HuH-7 (cell line): ENCODE results near the gene FYB2.

ENCODE experiments used
- DNase-seq: peaks from one replicate; pipeline ENCODE4 v3.0.0; 2011; ENCODE audit warnings: low spot score

Gene FYB2

DNA sequence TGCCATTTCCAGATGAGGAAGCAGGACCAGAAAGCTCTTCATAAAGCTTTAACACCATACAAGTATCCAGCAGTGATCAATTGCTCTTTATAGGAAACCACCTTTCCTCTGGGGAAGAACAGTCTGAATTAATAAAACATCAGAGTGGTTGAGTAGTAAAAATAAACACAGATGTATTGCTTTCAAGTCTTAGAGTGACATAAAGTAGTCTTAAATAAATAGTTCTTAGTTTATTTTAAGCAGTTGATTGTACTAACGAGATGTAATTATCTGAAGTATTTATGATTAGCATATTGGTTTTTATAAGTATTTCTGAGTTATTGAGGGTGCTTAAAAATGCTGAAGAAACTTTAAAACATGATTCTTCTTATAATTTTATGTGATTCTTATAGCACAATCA is 107.1 kb downstream of the FYB2 start:
- DNase-seq, result no peak

DNA sequence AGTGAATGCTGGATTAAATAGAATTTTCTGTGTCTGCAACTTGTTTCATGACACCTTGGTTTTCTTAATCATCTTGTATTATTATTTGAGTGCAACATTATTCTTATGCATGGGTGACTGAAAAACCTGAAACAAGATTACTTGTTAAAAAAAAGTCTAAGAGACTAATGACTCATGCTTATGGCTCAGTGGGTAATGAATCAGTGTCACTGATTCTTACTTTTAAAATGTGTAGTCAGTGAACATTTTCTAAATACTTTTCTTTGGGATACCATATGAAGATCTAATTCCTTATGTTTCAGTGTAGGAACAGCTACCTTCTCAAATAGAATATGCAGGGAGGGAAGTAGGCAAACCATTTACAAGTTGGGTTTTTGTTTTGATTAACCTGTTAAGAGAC is 108.6 kb downstream of the FYB2 start:
- DNase-seq, result no peak

DNA sequence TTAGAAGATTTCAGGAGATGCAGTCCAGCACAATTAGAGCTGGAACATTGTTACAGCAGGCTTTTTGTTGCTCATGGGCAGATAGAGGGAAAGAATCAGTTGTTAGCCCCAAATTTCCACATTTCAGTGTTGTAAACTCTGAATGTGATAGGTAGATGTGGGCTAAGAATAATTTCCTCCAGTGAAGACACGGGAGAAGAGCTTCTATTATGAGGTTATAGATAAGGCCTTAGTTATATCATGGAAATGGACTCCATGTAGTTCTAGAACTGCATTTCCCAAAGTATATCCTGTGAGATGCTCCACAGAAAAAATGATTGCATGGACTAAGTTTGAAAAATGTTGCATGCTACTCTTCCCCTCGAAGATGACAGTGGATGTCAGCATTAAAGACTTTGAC is 109.2 kb downstream of the FYB2 start:
- no peak for DNase-seq

DNA sequence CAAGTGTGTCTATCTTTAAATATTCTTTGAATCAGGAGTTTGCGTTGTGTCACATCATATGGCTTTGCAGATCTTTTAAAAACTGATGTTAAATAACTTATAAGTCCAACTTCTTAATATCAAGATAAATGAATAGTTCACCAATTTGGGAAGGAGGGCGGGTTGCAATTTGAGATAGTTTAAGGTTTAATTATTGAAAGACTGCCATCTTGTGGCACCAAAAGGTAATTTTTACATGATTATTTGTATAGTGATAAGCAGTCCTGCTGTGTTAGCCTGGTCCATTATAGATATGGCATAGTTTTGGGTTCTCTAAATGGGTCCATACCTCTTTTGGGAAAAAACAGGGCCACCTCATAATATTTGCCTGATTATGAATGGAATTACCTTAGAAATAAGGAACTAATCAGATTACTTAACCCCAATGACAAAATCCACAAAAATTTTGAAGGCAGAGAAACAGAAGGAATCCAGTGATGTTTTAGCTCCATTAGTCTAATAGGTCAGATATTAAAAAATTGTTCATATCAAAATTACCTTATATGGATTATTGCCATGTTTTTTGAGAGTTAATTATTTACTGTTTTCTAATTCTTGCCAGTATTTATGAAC is 109.8 kb downstream of the FYB2 start:
- DNase-seq, result peak; percentile 40

DNA sequence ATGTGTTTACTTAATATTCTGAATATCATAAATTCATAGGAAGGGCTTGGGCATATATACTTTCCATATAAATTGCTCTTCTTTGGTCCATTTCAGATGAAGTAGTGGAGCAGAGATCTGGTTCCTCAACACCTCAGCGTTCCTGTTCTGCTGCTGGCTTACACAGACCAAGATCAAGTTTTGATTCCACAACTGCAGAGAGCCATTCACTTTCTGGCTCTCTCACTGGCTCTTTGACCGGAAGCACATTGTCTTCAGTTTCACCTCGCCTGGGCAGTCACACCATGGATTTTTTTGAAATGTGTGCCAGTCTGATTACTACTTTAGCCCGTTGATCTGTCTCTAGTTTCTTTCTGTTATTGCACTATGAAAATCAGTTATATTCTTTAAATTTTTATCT is 111.8 kb downstream of the FYB2 start:
- no peak for DNase-seq

DNA sequence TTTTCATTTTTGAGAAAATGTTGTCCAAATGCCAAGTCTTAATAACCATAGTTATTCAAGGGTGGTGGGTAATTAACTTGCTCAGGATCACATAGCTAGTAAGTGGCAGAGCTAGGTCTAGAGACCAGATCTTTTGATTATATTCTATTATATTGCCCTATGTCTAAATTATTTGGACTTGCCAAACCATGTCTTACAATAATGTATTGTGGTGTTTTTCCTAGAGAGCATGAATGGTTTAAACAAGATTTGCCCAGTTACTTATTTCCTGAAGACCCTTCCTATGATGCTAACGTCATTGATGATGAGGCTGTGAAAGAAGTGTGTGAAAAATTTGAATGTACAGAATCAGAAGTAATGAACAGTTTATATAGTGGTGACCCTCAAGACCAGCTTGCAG is 115.5 kb downstream of the FYB2 start:
- no peak for DNase-seq

DNA sequence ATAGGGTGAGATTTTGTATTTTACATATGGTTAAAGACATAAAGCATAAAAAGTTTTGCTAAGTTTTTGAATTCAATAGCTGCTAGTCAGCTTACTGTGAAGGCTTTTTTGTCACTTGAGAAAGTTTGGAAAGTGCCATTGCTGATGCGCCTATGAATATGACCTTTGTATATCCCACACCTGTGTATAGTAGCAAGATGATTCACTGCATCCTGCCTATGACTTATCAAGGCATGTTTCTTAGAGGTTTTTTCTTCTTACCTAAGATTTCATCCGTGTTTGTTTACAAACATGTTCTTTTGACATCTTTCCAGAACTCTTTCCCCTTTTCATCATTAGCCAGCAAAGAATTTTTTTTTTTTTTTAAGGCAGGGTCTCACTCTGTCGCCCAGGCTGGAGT is 122.5 kb downstream of the FYB2 start:
- DNase-seq, result no peak

DNA sequence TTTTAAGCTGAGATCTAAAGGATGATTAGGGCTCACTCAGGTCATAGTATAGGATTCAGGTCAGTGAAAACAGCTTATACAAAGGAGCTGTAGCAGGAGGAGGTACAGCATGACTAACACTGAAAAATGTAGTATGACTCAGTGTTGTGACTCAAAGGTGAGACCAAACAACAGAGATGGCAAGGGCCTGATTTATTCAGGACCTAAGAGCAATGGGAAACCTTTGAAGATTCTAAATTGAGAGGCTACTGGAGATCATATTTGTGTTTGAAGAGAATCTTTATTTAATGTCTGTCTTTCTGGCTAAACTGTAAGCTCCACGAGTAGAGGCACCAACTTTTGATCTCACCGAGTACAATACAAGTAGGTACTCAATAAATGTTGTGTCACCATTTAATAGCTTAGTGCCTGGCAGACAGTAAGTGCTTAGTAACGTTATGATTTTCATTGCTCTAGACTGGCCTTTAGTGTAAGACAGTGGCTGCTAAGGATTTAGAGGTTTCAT is 130.6 kb downstream of the FYB2 start:
- DNase-seq, result peak; percentile 9

DNA sequence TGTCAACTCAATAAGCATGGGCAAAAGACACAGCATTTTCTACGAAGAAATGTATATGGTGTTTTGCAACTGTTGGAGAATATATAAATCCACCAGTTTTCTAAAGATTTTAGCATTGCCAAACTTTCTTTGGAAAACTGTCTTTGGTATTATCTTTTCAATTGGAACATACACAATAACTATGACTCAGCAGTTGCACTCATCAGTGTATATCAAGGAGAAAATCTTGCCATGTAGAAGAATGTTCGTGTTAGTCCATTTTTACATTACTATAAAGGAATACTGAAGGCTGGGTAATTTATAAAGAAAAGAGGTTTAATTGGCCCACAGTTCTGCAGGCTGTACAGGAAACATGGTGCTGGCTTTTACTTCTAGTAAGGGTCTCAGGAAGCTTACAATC is 133.0 kb downstream of the FYB2 start:
- no peak for DNase-seq

DNA sequence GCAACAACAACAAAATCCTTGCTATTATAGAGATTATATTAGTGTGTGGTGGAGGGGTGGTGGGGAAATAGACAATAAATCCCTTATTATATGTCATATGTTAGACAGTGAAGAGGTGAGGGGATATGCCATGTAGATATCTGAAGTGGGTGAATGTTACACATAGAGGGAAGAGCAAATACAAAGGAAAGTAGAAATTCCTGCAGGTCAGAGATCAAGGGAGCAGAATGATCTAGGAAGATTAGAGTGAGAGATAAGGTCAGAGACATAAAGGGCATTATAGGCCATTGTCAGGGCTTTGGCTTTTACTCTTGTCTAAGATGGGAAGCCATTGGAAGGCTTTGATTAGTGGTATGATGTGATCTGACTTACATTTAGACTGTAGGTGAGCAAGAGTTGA is 135.6 kb downstream of the FYB2 start:
- no peak for DNase-seq

DNA sequence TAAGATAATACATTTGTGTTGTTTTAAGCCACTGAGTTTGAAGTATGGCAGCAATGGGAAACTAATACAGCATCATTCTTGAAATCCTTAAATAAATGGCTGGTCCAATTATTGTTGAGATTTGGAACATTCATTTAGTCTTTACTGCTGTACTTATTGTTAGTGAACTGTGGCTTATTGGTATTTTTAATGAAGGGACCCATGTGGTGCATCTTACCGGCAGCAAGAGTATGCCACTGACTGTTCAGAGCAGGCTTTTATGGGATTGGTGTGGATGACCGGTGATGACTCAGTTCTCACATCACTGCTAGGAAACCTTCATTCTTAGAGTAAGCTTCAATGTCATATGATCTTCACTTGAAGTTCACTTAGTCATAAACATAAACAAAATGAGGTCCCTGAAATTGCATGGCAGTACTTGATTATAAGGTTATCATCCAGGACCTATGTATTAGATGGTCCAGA is 142.6 kb downstream of the FYB2 start:
- no peak for DNase-seq

DNA sequence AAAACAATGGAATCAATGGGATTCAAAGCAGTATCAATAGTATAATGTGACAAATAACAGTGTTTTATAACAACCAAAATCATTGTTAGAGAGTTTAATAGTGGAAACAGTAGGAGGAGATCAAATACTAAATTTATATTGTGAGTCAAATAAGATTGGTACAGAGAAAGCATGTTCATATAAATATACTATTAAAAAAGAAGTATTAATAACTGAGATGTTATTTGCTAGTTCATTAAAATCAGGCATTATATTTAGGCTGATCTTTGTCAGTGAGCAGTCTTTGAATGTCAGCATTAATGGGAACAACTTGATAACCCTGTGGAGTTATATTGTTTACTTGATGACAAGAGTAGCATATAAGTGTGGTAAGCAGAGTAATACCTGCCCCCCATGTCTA is 143.4 kb downstream of the FYB2 start:
- no peak for DNase-seq

DNA sequence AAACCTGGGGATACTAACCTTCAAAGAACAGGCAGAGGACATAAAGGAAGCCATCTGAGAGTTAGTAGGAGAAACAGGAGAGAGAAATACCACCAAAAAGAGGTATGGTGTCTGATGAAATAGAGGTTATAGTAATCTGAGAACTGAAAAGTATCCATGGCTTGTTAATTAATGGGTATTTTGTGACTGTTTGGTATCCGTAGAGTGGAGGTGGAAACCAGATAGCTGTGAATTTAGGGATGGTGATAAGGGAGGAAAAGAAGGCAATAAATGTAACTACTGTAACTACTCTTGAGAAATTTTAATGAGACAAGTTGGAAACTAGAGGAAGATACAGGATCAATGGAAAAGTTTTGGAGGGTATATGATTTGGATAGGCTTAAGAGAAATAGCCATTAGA is 146.6 kb downstream of the FYB2 start:
- DNase-seq, result no peak

DNA sequence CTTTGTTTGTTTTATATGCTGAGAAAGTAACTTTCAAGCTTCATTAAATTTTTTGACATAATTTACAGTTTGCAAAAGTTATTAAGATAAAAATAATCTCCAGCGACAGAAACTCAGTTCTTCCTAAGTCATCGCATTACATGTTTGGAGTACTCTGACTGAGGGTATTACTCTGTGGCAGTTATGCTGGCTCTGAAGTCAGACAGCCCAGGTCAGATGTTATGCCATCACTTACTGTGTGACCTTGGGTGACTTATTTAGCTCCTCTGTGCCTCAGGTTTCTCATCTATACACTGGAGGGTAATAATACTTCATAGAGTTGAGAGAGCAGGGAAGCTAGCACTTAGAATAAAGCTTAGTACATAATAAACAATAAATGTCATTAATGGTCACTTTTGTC is 147.7 kb downstream of the FYB2 start:
- DNase-seq, result no peak

DNA sequence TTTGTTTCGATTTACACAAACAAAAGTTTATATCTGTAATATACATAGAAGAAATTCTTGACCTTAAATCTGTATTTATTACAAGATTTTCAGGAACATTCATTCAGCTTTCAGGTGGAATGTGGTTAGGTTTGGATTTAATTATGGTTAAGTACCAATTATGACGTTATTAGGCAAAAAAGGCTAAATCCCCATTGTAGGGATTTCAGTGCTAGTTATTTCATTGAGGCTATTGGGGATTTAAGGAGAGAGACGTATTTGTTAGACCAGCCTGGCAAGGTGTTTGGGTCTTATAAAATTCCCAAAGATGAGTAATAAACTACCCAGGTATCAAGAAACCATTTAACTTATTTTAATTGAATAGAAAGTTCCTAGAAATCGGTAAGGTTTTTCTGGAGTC is 148.1 kb downstream of the FYB2 start:
- DNase-seq, result no peak

DNA sequence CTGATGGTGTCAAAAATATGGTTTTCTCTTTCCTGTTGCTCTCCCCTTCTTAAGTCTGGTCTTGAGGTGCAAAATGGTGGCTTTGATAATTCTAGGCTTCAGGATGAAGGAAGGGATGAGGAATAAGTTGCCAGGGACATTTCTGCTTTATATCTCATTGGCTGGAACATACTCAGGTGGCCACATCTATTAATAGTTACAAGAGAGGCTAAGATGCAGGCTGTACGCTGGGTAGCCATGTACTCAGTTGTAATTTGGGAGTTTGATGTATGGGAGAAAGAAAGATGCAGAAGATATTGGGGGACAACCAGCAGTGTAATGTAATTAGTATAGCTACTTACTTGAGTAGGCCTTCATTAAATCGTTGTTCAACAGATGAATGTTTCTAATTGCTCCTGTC is 148.9 kb downstream of the FYB2 start:
- DNase-seq, result no peak
